Mammary epithelial cell (primary cell): ENCODE data around the gene CACNA2D4.

Experiments
- CTCF ChIP-seq, 2 donors: IDR thresholded peaks in 1 of 2; conservative IDR thresholded peaks in 1 of 2; 2 replicates each; pipeline ENCODE4 v1.5.1; 2011 to 2012; ENCODE audit warnings: inconsistent platforms in 2 of 2, low read length in 2 of 2, mild to moderate bottlenecking in 2 of 2, control low read depth in 1 of 2, low read depth in 1 of 2; ENCODE audit not compliant: insufficient read depth in 1 of 2; ENCODE audit errors: extremely low read depth in 1 of 2
- EZH2 ChIP-seq: IDR thresholded peaks from 2 replicates; pipeline ENCODE4 v1.6.1; 2012; ENCODE audit warnings: low read length, inconsistent platforms, borderline replicate concordance

GRCh38 chr12:1842905-1843640 is 75.4 kb downstream of the CACNA2D4 start:
- TF ChIP-seq EZH2 (no peak), CTCF (conservative IDR thresholded peaks at IDR 0.05 in 1 of 2, IDR thresholded peaks at IDR 0.05 in 1 of 2; ENCODE audit: extremely low read depth in 1 of 2, insufficient read depth in 1 of 2, low read depth in 1 of 2, low read length in 2 of 2) (no peak)
